ENCODE measurements around the gene EIPR1.

The EIPR1 gene

GRCh38 chr2:3355951-3356569, 21.6 kb downstream of the EIPR1 start:
- no peak for DNase-seq

GRCh38 chr2:3354986-3355385, 22.6 kb downstream of the EIPR1 start:
- no peak for DNase-seq

- DNase-seq, result no peak
Measured at GRCh38 chr2:3349211-3349693, 28.4 kb downstream of the EIPR1 start.

- no peak for DNase-seq
Measured at GRCh38 chr2:3348767-3349166, 28.9 kb downstream of the EIPR1 start.

GRCh38 chr2:3345621-3346020, 32.0 kb downstream of the EIPR1 start:
- no peak for DNase-seq

GRCh38 chr2:3344897-3345296, 32.7 kb downstream of the EIPR1 start:
- DNase-seq, result no peak

GRCh38 chr2:3343012-3343411, 34.6 kb downstream of the EIPR1 start:
- DNase-seq, result no peak

GRCh38 chr2:3342324-3342723, 35.3 kb downstream of the EIPR1 start:
- no peak for DNase-seq

GRCh38 chr2:3341336-3341735, 36.3 kb downstream of the EIPR1 start:
- DNase-seq, result no peak

GRCh38 chr2:3340144-3340543, 37.5 kb downstream of the EIPR1 start:
- DNase-seq, result no peak

GRCh38 chr2:3338340-3338739, 39.3 kb downstream of the EIPR1 start:
- DNase-seq, result no peak

- no peak for DNase-seq
Measured at GRCh38 chr2:3336844-3337243, 40.8 kb downstream of the EIPR1 start.

- no peak for DNase-seq
Measured at GRCh38 chr2:3334392-3335345, 42.9 kb downstream of the EIPR1 start.

GRCh38 chr2:3332133-3332532, 45.5 kb downstream of the EIPR1 start:
- no peak for DNase-seq

GRCh38 chr2:3329491-3329890, 48.1 kb downstream of the EIPR1 start:
- no peak for DNase-seq

- DNase-seq, result no peak
Measured at GRCh38 chr2:3326871-3327270, 50.7 kb downstream of the EIPR1 start.

GRCh38 chr2:3326182-3326537, 51.5 kb downstream of the EIPR1 start:
- no peak for DNase-seq

GRCh38 chr2:3325458-3326181, 52.0 kb downstream of the EIPR1 start:
- no peak for DNase-seq

GRCh38 chr2:3324404-3325281, 53.0 kb downstream of the EIPR1 start:
- no peak for DNase-seq

GRCh38 chr2:3324036-3324386, 53.6 kb downstream of the EIPR1 start:
- DNase-seq, result no peak

GRCh38 chr2:3323360-3324035, 54.1 kb downstream of the EIPR1 start:
- no peak for DNase-seq
